NCI-H748 (cell line): ENCODE results near the gene NACA2.
"Not testable (repeated sequence)": the region's sequence is repeated elsewhere in the genome, so short reads cannot be mapped to it uniquely, and the experiment has no call there.

ENCODE experiments used
- DNase-seq: peaks from one replicate; lab custom pipeline; 2025; ENCODE audit not compliant: unreplicated experiment; lab: John Stamatoyannopoulos, UW

NACA2 gene

GRCh38 chr17:61579347-61579746 is 11.7 kb downstream of the NACA2 start:
- no peak for DNase-seq

DNA sequence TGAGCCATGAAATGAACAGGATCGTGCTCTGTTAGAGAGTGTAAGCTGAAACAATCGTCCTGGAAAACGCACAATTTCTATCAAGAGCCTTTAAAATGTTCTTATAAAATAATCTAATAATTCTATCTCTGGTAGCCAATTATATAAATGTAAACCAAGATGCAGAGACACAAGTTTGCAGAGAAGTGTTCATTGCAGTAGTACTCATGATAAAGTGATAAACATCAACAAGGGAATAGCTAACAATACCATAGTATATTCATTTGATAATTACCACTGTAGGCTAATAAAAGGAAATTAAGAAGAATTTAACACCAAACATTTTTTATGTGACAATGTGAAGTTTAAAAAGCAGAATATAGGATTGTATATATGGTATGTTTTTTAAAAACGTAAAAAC is 12.4 kb downstream of the NACA2 start:
- no peak for DNase-seq

GRCh38 chr17:61575983-61576382 is 15.0 kb downstream of the NACA2 start:
- DNase-seq, result no peak

GRCh38 chr17:61575352-61575975 is 15.6 kb downstream of the NACA2 start:
- DNase-seq, result no peak

DNA sequence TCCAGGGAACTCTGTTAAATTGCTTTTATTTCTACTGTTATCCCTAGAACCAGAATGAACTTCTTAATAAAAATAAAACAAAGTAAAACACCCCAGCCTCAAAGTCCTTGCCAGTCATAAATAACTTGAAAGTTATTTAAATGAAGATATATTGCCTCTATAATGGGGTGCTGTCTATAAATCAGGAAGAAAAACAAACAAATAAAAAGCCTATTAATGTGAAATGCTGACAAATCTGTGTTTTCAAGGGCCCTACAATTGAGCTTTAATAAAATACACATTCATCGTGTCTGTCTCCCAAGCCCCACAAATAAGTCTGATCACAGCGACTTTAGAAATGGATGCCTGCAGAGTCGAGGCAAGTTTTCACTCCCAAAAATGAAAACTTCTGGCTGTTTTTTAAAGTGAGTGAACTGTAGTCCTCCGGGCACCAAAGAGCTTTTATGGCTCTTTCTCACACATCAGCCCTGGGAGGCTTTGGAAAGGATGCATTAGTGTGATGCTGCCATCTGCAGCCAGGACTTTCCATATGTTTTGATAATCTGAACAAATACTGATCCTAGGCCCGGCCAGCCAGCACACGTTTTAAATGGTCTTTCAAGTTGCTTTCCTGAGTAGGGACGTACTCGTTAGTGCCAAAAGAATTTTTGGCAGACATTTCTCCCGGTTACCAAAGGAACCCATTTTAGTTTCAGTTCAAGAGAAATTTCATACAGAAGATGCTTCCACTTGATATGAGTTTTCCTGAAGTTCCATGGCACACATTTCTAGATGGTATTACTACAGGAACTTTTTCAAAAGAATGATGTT is 16.3 kb downstream of the NACA2 start:
- peak; percentile 65 for DNase-seq

GRCh38 chr17:61572547-61572946 is 18.5 kb downstream of the NACA2 start:
- not testable (repeated sequence) for DNase-seq

GRCh38 chr17:61571624-61572023 is 19.4 kb downstream of the NACA2 start:
- no peak for DNase-seq

GRCh38 chr17:61570118-61570517 is 20.9 kb downstream of the NACA2 start:
- no peak for DNase-seq

DNA sequence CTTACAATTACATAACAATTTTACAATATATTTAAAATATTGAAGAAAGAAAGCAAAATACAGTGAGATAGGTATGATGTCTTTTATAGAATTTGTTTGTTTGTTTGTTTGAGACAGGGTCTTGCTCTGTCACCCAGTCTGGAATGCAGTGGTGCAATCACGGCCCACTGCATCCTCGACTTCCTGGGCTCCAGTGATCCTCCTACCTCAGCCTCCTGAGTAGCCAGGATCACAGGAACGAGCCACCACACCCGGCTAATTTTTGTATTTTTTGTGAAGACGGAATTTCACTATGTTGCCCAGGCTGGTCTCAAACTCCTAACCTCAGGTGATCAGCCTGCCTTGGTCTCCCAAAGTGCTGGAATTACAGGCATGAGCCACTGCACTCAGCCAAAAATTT is 21.5 kb downstream of the NACA2 start:
- DNase-seq, result not testable (repeated sequence)

DNA sequence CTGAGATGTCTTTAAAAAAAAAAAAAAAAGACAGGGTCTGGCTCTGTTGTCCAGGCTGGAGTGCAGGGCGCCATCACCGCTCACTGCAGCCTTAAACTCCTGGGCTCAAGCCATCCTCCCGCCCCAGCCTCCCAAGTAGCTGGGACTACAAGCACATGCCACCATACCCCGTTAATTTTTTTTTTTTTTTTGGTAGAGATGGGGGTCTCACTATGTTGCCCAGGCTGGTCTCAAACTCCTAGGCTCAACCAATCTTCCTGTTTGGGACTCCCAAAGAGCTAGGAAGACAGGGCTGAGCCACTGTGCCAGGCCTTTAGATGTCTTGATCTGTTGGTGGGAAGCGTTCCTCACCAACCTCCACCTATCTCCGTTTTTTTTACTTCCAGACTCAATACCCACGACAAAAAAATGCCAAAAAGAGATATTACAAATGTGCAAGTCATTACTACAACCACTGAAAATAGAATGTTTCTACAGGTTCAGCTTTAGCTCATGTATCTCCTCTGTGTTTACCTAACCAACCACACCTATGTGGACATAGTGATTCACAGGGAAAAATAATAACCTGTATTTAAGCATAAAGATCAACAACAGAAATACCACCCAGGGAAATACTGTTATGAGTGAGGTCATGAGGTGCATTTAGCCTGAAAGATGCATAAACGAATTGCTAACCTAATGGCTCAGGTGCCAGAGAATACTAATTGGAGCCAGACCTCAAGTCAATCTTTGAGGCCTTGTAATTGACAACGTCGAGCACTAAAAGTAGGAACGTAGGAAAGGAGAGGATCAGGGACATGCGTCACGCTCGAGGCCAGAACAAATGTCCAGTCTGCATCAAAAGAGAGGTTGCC is 22.6 kb downstream of the NACA2 start:
- peak; percentile 97 for DNase-seq

GRCh38 chr17:61567045-61567802 is 23.8 kb downstream of the NACA2 start:
- DNase-seq, result no peak

- not testable (repeated sequence) for DNase-seq
Observed at GRCh38 chr17:61566448-61566847, 24.6 kb downstream of the NACA2 start.

- DNase-seq, result not testable (repeated sequence)
Observed at GRCh38 chr17:61565850-61566249, 25.2 kb downstream of the NACA2 start.

- no peak for DNase-seq
Observed at GRCh38 chr17:61565213-61565612, 25.8 kb downstream of the NACA2 start.

DNA sequence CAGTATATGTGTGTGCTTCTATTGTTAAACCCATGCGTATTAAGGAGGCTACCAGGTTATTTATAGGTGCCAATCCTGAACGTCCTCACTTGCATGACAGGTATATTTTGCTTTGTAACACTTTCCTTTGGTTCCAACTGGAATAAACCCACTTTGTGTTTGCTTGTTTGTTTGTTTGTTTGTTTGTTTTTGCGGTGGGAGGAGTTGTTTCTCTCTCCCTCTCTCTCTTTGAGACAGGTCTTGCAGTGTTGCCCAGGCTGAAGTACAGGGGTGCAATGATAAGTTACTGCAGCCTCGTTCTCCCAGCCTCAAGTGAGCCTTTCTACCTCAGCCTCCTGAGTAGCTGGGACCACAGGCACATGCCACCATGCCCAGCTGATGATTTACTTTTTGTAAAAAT is 28.7 kb downstream of the NACA2 start:
- DNase-seq, result no peak

GRCh38 chr17:61561354-61561753 is 29.7 kb downstream of the NACA2 start:
- peak; percentile 29 for DNase-seq

GRCh38 chr17:61560071-61560470 is 30.9 kb downstream of the NACA2 start:
- no peak for DNase-seq

GRCh38 chr17:61556224-61557188 is 34.5 kb downstream of the NACA2 start:
- no peak for DNase-seq

DNA sequence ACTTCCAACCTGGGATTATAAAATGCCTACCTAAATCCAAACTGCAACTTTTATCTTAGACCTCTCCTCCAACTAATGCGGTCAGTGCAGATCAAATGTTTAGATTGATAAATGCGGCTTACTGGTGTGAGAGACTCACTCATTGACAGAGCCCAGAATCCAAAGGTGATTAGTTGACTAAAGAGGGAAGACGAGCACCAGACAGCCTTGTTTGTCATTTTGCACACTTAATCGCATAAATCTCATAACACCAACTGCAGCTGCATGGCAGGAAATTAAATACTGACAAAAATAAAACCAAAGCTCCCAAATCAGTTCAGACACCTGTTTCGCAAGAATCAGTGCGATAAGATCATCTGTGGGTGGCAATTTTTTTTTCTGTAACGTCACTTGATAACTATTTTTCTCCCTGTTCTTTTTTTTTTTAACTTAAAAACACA is 35.9 kb downstream of the NACA2 start:
- DNase-seq, result no peak

GRCh38 chr17:61554209-61554608 is 36.8 kb downstream of the NACA2 start:
- DNase-seq, result no peak
